HCT116 (cell line): ENCODE data around the gene DUSP14. TPM values are rescaled to one million over a fixed set of nuclear protein-coding genes. Genes with fewer than 3 reads are reported as not detected.

Experiments used
- ATAC-seq: fragments of 200-7000 bp; cut with Tn5 transposase; 2 replicates; pipeline ENCODE4 v1.9.1; 2020; ENCODE audit warnings: mild to moderate bottlenecking, moderate library complexity
- BruUV-seq: library from RNA; stranded (reverse); fragments of 400-500 nt; replicated peaks from 2 replicates; lab custom pipeline; 2021; lab: Mats Ljungman, UMichigan
- CTCF ChIA-PET: fragments of 300-600 bp; sonication (Branson Sonifier 250); formaldehyde crosslinking; loops from one replicate; lab custom pipeline; 2021; ENCODE audit warnings: antibody characterized with exemption; lab: Charles Lee
- POLR2A ChIA-PET: fragments of 300-600, 350-600 bp; sonication (Branson Sonifier 250); formaldehyde crosslinking; loops from one replicate; lab custom pipeline; 2021; ENCODE audit warnings: antibody characterized with exemption; lab: Charles Lee
- RAD21 ChIA-PET, 2 experiments: fragments of 300-600 bp; sonication (Branson Sonifier 250); formaldehyde crosslinking; loops; one replicate each; lab custom pipeline; 2023; ENCODE audit warnings: low total read pairs in 2 of 2; ENCODE audit not compliant: uncharacterized antibody in 2 of 2, unreplicated experiment in 2 of 2, low non-redundant PET in 1 of 2; lab: Charles Lee
- DNase-seq: peaks from one replicate; pipeline ENCODE4 v3.0.0-alpha.2; 2010; ENCODE audit warnings: low read depth, low spot score
- H2AFZ ChIP-seq: fragments of 200-600 bp; shearing (Covaris generic), sonication (generic); 2 replicates; pipeline ENCODE4 v1.6.1; 2017; ENCODE audit warnings: low read depth, mixed run types, mixed read lengths, antibody characterized with exemption, low read length; ENCODE audit not compliant: poor library complexity, severe bottlenecking
- H3K27ac ChIP-seq: 2 replicates; pipeline ENCODE4 v1.5.1; 2012; ENCODE audit warnings: low read depth, low read length
- H3K27me3 ChIP-seq: fragments of 200-600 bp; sonication (generic); 2 replicates; pipeline ENCODE4 v1.6.1; 2016; ENCODE audit warnings: mixed run types, low read length, mixed read lengths; ENCODE audit not compliant: insufficient read depth
- H3K36me3 ChIP-seq, 2 experiments: fragments of 200-500 bp in 1 of 2; fragments of 200-600 bp in 1 of 2; sonication (Bioruptor generic) in 1 of 2; sonication (generic) in 1 of 2; 2 replicates each; pipeline versions ENCODE4 v1.5.1 to v1.6.1; 2014 to 2016; ENCODE audit warnings: low read length in 2 of 2, inconsistent platforms in 1 of 2, mixed read lengths in 1 of 2, mixed run types in 1 of 2; ENCODE audit not compliant: insufficient read depth in 2 of 2, control insufficient read depth in 1 of 2
- H3K4me1 ChIP-seq, 2 experiments: fragments of 200-600 bp in 1 of 2; sonication (generic) in 1 of 2; 2 replicates each; pipeline versions ENCODE4 v1.5.1 to v1.6.1; 2012 to 2017; ENCODE audit warnings: low read length in 2 of 2, inconsistent platforms in 1 of 2, mild to moderate bottlenecking in 1 of 2, mixed read lengths in 1 of 2, mixed run types in 1 of 2, moderate library complexity in 1 of 2; ENCODE audit not compliant: insufficient read depth in 2 of 2, control insufficient read depth in 1 of 2
- H3K4me2 ChIP-seq: fragments of 200-600 bp; sonication (generic); 2 replicates; pipeline ENCODE4 v1.6.1; 2017; ENCODE audit warnings: mixed run types, low read length, mixed read lengths
- H3K4me3 ChIP-seq, 2 experiments: fragments of 200-600 bp in 1 of 2; sonication (generic) in 1 of 2; replicated peaks in 1 of 2; 2 replicates each; pipeline ENCODE4 v1.5.1; 2011 to 2016; ENCODE audit warnings: low read length in 2 of 2, control low read depth in 1 of 2, low read depth in 1 of 2, mild to moderate bottlenecking in 1 of 2, mixed read lengths in 1 of 2, mixed run types in 1 of 2
- H3K79me2 ChIP-seq: fragments of 200-600 bp; sonication (generic); 2 replicates; pipeline ENCODE4 v1.6.1; 2017; ENCODE audit warnings: mild to moderate bottlenecking, mixed run types, low read length, moderate library complexity, mixed read lengths; ENCODE audit not compliant: insufficient read depth
- H3K9ac ChIP-seq: fragments of 200-600 bp; sonication (generic); 2 replicates; pipeline ENCODE4 v1.6.1; 2016; ENCODE audit warnings: low read length, mixed read lengths
- H3K9me2 ChIP-seq: fragments of 200-600 bp; sonication (generic), shearing (Covaris generic); 2 replicates; pipeline ENCODE4 v1.6.1; 2017; ENCODE audit warnings: mixed run types, mild to moderate bottlenecking, moderate library complexity; ENCODE audit not compliant: insufficient read depth
- H3K9me3 ChIP-seq, 2 experiments: fragments of 200-500 bp in 1 of 2; fragments of 200-600 bp in 1 of 2; sonication (Bioruptor generic) in 1 of 2; sonication (generic) in 1 of 2; 2 replicates each; pipeline ENCODE4 v1.6.1; 2014 to 2017; ENCODE audit warnings: low read length in 2 of 2, mixed read lengths in 2 of 2, inconsistent platforms in 1 of 2, low read depth in 1 of 2, mild to moderate bottlenecking in 1 of 2, mixed run types in 1 of 2, moderate library complexity in 1 of 2; ENCODE audit not compliant: control insufficient read depth in 1 of 2, insufficient read depth in 1 of 2
- H4K20me1 ChIP-seq: fragments of 200-600 bp; sonication (generic), shearing (Covaris generic); 2 replicates; pipeline ENCODE4 v1.6.1; 2017; ENCODE audit warnings: mixed run types, mild to moderate bottlenecking, moderate library complexity; ENCODE audit not compliant: insufficient read depth
- CEBPB ChIP-seq: IDR thresholded peaks from 2 replicates; pipeline ENCODE4 v1.6.1; 2012; ENCODE audit warnings: low read depth
- EGR1 ChIP-seq: IDR thresholded peaks from 2 replicates; pipeline ENCODE4 v1.6.1; 2012; ENCODE audit warnings: low read depth
- ELF1 ChIP-seq: IDR thresholded peaks from 2 replicates; pipeline ENCODE4 v1.6.1; 2012; ENCODE audit warnings: low read depth, borderline replicate concordance
- EZH2 ChIP-seq: fragments of 200-600 bp; sonication (generic); IDR thresholded peaks from 2 replicates; pipeline ENCODE4 v1.6.1; 2017; ENCODE audit warnings: antibody characterized with exemption, mixed run types
- EZH2phosphoT487 ChIP-seq: fragments of 200-600 bp; IDR thresholded peaks from 2 replicates; pipeline ENCODE4 v1.6.1; 2018; ENCODE audit warnings: antibody characterized with exemption, borderline replicate concordance
- POLR2A ChIP-seq: IDR thresholded peaks from 2 replicates; pipeline ENCODE4 v1.7.0; 2011; ENCODE audit warnings: borderline replicate concordance; ENCODE audit not compliant: insufficient read depth, insufficient read length; ENCODE audit errors: extremely low read depth
- POLR2AphosphoS5 ChIP-seq: IDR thresholded peaks from 2 replicates; pipeline ENCODE4 v1.6.1; 2011; ENCODE audit warnings: mild to moderate bottlenecking, low read depth, low read length, moderate library complexity
- RAD21 ChIP-seq: IDR thresholded peaks from 2 replicates; pipeline ENCODE4 v1.6.1; 2012; ENCODE audit warnings: low read depth, mild to moderate bottlenecking
- SIN3A ChIP-seq: IDR thresholded peaks from 2 replicates; pipeline ENCODE4 v1.6.1; 2012; ENCODE audit warnings: low read depth
- SP1 ChIP-seq: IDR thresholded peaks from 2 replicates; pipeline ENCODE4 v1.6.1; 2012; ENCODE audit warnings: low read depth
- TCF7L2 ChIP-seq: IDR thresholded peaks from 2 replicates; pipeline ENCODE4 v1.7.0; 2011; ENCODE audit warnings: borderline replicate concordance, inconsistent platforms; ENCODE audit not compliant: insufficient read depth, insufficient read length; ENCODE audit errors: extremely low read depth
- YY1 ChIP-seq: IDR thresholded peaks from 2 replicates; pipeline ENCODE4 v1.6.1; 2011; ENCODE audit warnings: low read length, low read depth, moderate library complexity, mild to moderate bottlenecking; ENCODE audit not compliant: insufficient replicate concordance; ENCODE audit errors: extremely low read depth
- ZBTB33 ChIP-seq: IDR thresholded peaks from 2 replicates; pipeline ENCODE4 v1.6.1; 2011; ENCODE audit warnings: mild to moderate bottlenecking, low read length, moderate library complexity; ENCODE audit not compliant: insufficient replicate concordance; ENCODE audit errors: extremely low read depth
- ZNF274 ChIP-seq: fragments of 200-500 bp; sonication (Bioruptor generic); IDR thresholded peaks from 2 replicates; pipeline ENCODE4 v1.6.1; 2014; ENCODE audit warnings: mild to moderate bottlenecking, low read depth, low read length, inconsistent platforms
- intact Hi-C: fragments of 100-400 bp; cut with micrococcal nuclease; formaldehyde crosslinking; loops from 2 replicates; pipeline ENCODE4 v1.10.0; 2022
- total RNA-seq: library from RNA; stranded (reverse); gene quantifications from one replicate; pipeline ENCODE4 v1.2.1, GENCODE V29; 2021; ENCODE audit not compliant: unreplicated experiment
- TF ChIP-seq, protein P1 (sequence below): IDR thresholded peaks from 2 replicates; pipeline ENCODE4 v1.6.1; 2012

DUSP14 gene
- total RNA-seq, 1 experiment from 2014 or later: 27.6 TPM

- no peak for TF ChIP-seq ZBTB33
Measured at GRCh38 chr17:37470181-37470580, 19.5 kb upstream of the DUSP14 start (continued).

- no TSS peak for BruUV-seq
- no peak for TF ChIP-seq TCF7L2
- TF ChIP-seq EGR1: no peak
- no peak for TF ChIP-seq RAD21
- no peak for TF ChIP-seq SIN3A
- no peak for TF ChIP-seq YY1
- TF ChIP-seq ELF1: no peak
- TF ChIP-seq POLR2AphosphoS5: no peak
- no peak for TF ChIP-seq CEBPB
- TF ChIP-seq SP1: no peak
- TF ChIP-seq, protein P1, sequence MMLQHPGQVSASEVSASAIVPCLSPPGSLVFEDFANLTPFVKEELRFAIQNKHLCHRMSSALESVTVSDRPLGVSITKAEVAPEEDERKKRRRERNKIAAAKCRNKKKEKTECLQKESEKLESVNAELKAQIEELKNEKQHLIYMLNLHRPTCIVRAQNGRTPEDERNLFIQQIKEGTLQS: no peak
- TF ChIP-seq EZH2: no peak
- TF ChIP-seq ZNF274: no peak
- no peak for TF ChIP-seq EZH2phosphoT487
- TF ChIP-seq POLR2A: no peak
- no peak for TF ChIP-seq ZBTB33
- TF ChIP-seq, all 23 proteins: peak for 0
- peaks cover 16 to 18% of the 10 kb centered on the region in 2 experiments for H3K4me1 ChIP-seq
Measured at GRCh38 chr17:37475731-37476420, 13.8 kb upstream of the DUSP14 start.

More at GRCh38 chr17:37475731-37476420, 13.8 kb upstream of the DUSP14 start:
- peaks cover 15 to 39% of the 10 kb centered on the region in 2 experiments; a peak in 3 of 4 replicates for H3K36me3 ChIP-seq
- no peaks in the 10 kb centered on the region for H4K20me1 ChIP-seq
- peak overlapping the region; percentile 42 for H3K9ac ChIP-seq
- H3K9me3 ChIP-seq: no peaks in the 10 kb centered on the region
- no peaks in the 10 kb centered on the region for H3K79me2 ChIP-seq
- no peak overlapping the region for H3K4me3 ChIP-seq
- peak overlapping the region; percentile 54 for H3K4me2 ChIP-seq
- DNase-seq: no peak
- peak overlapping the region; percentile 34; the same call in 1 of the 2 replicates for H3K27ac ChIP-seq
- ChIA-PET POLR2A (interaction anchor here (1.1 kb wide), 1 partner anchor 117 kb away, joined by 3 read pairs; no protein-coding TSS in a partner anchor), CTCF (no interaction called here), RAD21 (no interaction called here)
- H3K27me3 ChIP-seq: no peaks in the 10 kb centered on the region
- intact Hi-C loops: no loop called here
- H2AFZ ChIP-seq: no peak overlapping the region
- no peaks in the 10 kb centered on the region for H3K9me2 ChIP-seq
- no peak for ATAC-seq
